Pons (tissue), 1 donor: ENCODE results near the gene TMEM131L.
"Not testable (repeated sequence)": the region's sequence is repeated elsewhere in the genome, so short reads cannot be mapped to it uniquely, and the experiment has no call there.

Source experiments
- DNase-seq: peaks from one replicate; pipeline ENCODE4 v3.0.0-alpha.2; 2016; ENCODE audit warnings: low spot score

Gene TMEM131L

DNA sequence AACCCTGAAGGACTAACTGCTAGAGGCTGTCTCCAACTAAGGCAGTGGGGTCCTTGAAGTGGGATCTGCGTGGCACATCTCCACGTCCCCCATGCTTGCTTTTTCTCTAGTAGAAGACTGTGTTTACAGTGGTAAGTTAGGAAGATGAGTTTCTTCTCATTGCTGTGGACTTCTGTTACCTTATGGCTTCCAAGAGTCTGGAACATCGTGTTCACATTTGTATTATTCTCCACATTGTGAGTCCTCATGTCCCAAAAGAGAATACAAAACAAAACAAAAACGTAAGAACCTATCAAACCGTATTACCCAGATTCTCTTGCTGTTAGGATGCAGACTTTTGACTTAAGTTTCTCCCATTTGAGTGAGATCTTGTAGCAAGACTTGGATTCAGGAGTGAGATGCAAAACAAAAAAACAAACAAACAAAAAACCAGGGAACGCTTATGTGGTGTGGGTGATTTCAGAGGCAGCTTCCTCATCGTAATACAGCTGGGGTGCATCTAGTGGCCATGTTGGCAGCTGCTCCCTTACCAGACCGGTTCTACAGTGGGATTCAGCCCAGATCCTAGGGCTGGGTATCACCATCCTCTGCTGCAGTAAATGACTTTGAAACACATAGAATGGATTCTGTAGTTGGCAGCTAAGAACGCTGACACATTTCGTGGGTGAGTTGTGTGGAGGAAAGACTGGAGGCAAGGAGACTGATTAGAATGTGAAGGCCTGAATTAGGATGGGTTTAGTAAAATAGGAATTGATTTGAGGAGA, 41.3 kb downstream of the TMEM131L start:
- DNase-seq: no peak

GRCh38 chr4:153509212-153509611, 43.1 kb downstream of the TMEM131L start:
- DNase-seq: not testable (repeated sequence)

DNA sequence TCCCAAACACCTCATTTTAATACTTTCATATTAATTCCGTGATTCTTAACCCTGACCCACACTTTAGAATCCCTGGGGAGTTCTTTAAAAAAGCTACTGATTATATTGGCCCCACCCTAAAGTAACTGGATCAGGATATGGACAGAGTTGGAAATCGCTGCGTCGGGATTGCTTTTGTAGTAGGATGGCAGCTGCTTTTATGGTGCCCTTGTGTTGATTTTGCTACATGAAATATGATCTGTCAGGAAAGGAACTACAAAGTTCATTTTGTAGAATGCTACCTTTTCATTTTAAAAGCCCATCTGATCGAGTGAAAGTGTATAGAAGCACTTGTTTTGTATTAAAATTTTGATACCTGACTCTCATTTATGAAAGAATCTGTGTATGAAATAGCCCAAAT, 43.6 kb downstream of the TMEM131L start:
- no peak for DNase-seq

- no peak for DNase-seq
These were observed 44.3 kb downstream of the TMEM131L start for GRCh38 chr4:153510252-153511001.

DNA sequence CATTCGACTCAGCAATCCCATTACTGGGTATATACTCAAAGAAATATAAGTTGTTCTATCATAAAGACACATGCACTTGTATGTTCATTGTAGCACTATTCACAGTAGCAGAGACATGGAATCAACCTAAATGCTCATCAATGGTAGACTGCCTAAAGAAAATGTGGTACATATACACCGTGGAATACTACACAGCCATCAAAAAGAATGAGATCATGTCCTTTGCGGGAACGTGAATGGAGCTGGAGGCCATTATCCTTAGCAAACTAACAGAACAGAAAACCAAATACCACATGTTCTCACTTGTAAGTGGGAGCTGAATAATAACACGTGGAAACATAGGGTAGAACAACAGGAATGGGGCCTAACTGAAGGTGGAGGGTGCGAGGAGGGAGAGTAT, 44.9 kb downstream of the TMEM131L start:
- DNase-seq: no peak

GRCh38 chr4:153512162-153512852, 46.1 kb downstream of the TMEM131L start:
- no peak for DNase-seq

DNA sequence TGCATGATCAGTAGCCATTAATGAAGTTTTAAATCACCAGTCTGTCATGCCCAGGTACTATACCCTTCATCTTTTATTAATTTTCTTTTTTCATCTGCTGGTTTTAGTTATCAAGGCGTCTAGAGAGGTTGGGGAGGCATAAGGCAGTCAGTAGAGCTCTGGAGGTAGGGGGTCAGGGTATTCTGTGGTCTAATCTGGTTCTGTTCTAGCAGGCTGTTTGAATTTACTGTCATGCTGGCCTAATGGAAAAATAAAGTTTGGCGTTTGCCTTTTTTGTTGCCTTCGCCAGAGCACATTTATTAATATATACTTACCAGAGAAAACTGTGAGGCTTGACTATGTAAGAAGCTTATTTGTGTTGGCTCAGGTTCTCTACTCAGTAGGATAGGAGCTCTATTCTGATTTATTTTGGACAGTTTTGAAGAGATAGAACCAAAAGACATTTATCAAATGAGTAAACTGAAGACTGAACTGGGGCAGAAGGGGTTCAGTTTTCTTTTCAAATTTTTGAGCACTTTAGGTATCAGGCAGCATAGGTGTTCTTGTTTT, 46.9 kb downstream of the TMEM131L start:
- DNase-seq: no peak

DNA sequence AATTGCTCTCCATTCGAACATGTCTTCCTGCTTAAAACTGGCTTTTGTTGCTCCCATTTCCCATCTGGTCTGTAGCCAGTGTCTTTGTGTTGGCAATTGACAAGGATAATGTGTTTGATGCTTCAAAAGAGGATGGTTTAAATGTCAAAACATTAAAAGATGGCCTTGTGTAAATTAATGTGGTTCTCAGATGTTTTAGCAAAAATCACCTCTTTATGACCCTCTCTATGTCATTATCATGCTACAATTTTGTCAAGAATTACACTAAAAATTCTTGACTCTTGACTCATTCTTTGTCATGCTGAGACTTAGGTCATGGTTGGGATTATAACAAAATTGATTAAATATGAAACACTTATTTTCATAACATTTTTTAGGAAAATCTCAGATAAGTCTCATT, 47.4 kb downstream of the TMEM131L start:
- DNase-seq: no peak

DNA sequence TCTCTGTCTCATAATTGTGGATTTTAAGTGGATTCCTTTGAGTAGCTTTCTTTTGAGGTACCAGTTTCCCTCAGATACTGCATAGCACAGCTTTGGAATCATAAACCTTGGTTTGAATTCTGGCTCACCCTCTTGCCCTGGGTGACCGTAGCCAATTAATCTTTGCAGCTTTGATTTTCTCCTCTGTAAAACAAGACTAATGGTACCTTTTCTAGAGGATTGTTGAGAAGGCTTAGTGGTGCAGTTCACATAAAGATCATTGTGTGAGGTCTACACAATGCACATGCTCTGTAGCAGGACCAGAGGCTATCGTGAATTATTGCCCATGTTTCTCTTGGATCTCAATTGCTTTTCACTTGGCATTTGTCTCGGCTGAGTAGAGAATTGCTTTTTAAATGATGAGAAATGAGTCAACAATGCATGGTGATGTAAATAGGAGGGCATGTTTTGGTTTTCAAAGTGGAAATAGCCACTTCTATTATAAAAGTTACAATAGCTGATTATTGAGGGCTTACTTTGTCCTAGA, 47.9 kb downstream of the TMEM131L start:
- no peak for DNase-seq

GRCh38 chr4:153514688-153515426, 48.7 kb downstream of the TMEM131L start:
- DNase-seq: no peak

GRCh38 chr4:153517159-153517558, 51.0 kb downstream of the TMEM131L start:
- no peak for DNase-seq

DNA sequence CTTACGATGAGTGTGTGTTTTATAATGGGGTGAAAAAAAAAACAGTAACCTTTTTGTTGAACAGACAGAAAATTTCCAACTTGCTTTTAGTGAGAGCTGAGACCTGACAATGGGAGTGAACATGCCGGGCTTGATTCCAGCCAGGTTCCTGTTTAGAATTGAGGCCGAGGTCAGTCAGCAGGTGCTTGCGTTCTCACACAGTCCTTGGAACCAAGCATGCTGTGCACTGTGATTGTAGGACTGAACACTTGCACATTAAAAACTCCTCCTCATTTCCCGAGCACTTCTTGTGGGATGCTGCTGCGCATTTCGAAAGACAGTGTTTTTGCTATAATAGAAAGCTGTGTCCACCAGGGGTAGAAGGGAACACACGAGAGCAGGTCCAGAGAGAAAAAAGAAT, 51.8 kb downstream of the TMEM131L start:
- DNase-seq: no peak

DNA sequence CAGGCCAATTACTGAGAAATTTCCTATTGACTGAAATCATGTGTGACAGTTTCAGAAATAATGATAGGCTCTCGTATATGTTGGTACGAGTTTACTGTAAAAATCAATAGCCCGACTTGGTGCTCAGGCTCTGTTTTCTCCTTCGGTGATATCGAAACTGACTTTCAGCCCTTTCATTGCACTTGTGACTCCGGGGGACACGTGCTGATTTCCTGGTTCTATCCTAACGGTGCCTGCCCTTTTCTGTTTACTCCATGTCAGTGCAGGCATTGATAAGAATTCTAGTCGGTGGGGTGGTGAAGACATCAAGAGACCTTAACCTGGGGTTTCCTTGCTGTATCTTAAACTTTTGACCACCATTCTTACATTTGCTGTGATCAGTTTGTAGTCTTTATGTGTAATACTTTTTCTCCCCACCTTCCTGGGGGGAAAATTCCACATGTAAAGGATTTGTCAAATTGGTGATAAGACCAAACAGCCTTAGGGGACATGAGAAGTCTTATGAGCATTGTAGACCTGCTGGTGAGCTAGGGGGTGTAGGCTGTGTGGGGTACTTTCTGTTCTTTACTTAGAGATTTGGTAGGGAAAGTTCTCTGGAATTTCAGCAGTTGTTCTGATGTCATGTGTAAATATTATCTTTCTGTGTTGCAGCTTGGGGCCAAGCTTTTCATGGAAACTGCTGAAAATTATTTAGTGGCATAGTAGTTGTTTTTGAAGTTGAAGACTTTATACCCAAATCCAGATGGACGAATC, 52.7 kb downstream of the TMEM131L start:
- DNase-seq: no peak

DNA sequence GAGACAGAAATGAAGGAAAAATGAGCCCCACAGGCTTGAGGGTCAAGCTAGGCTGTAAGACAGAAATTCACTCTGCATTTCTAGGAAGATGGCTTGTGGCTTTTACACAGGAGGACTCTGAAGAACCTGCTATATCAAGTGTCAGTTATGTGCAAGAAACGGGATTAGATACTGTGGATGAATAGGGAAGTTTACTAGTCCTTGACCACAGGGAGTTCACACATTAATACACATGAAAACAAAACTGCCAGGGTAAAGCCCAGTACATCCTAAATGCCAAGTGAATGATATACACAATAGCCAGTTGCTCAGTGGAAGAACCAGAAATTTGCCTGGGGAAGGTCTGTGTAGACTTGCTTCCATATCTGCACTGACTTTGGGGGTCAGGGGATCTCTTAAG, 53.5 kb downstream of the TMEM131L start:
- DNase-seq: no peak

- no peak for DNase-seq
These were observed 54.1 kb downstream of the TMEM131L start for GRCh38 chr4:153520227-153520626.

- no peak for DNase-seq
These were observed 54.7 kb downstream of the TMEM131L start for GRCh38 chr4:153520801-153521329.

- no peak for DNase-seq
These were observed 55.3 kb downstream of the TMEM131L start for GRCh38 chr4:153521478-153521877.

DNA sequence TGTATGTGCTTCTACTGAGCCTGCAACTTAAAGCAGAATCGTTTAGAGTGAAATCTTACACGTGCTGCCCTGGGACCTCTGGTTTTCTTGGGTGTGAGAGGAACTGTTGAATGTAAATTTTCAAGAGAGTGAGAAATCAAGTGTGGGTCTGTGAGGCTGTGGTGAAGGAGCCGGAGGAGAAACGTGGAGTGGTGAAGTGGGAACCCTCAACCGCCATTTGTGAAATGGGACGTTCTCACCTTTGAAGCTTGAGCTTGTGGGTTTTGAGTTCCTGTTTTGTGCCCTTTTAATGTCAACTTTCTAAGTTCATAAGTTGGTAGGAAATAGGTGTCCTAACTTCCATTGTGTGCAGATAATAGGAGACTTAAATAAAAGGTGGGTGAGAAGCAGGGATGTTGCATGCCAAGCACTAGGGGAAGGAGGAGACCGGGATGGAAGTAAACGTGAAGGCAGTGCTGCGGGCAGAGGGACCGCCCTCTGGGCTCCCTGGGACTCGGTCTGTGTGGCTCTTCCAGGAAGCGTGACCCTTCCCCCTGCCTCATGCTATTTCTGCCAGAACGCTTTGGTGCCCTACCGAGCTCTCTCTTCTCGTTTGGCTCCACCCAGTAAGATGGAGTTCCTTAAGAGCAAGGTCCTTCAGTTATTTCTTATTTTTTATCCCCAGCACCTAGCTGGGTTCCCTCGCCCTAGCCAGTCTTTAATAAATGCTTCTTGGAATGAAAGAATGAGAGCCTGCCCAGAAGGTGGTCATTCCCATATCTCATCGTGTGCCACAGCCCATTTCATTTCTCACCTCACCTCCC, 56.0 kb downstream of the TMEM131L start:
- no peak for DNase-seq

GRCh38 chr4:153522802-153523094, 56.6 kb downstream of the TMEM131L start:
- no peak for DNase-seq

- DNase-seq: no peak
These were observed 57.1 kb downstream of the TMEM131L start for GRCh38 chr4:153523164-153523796.
